Anterior cingulate cortex (tissue), 58 donors: ENCODE data around the gene TMEM132C.

Experiments used
- DNase-seq, 58 donors: peaks; one replicate each; lab custom pipeline; 2025; lab: John Stamatoyannopoulos, UW

TMEM132C gene

GRCh38 chr12:128337431-128338170, 70.6 kb downstream of the TMEM132C start:
- DNase-seq, result no peak

GRCh38 chr12:128338386-128339125, 71.6 kb downstream of the TMEM132C start:
- DNase-seq, result peak in 1 of 58 donors; percentile 32

- DNase-seq, result no peak
Observed at GRCh38 chr12:128339126-128339520, 72.2 kb downstream of the TMEM132C start.

DNA sequence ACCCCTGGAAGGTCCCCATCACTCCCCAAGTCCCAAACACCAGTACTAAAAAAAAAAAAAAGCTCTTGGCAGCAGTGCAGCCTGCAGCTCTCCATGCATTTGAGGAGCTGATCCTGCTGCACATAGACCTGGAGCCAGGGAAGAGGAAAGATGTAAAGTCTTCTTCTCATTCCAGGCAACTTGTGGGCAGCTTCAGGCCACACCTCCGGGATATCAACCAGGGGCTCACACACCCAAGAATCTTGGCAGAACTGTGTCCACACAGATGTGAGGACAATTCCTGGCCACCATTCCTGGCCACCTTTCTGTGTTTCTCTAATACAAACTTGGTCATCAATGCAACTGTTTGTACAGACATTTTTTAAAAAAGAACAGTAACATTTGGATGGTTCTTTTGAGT, 72.7 kb downstream of the TMEM132C start:
- no peak for DNase-seq

- no peak for DNase-seq
Observed at GRCh38 chr12:128353301-128353700, 86.3 kb downstream of the TMEM132C start.

GRCh38 chr12:128356547-128356946, 89.6 kb downstream of the TMEM132C start:
- DNase-seq, result no peak

GRCh38 chr12:128361400-128361995, 94.5 kb downstream of the TMEM132C start:
- no peak for DNase-seq

DNA sequence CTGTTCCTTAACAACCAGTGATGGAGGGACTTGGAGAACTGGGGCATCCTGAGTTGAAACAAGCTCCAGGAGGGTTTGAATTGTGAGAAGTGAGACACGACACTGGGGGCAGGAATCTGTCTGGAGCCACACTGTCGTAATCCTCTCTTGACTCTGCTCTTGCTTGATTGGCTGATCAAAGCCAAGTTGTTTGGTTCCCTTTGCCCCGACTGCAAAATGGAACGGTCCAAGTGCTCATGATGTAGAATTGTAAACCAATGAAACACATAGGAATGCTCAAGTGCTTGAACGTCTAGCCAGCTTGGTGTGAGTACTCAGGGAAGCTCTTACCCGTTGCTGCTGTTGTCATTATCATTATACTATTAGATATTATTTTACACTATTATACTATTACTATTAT, 98.1 kb downstream of the TMEM132C start:
- peak in 8 of 58 donors; percentile 1 to 34 (median 10) for DNase-seq

GRCh38 chr12:128365651-128366231, 98.8 kb downstream of the TMEM132C start:
- peak in 51 of 58 donors; percentile 9 to 71 (median 39) for DNase-seq

DNA sequence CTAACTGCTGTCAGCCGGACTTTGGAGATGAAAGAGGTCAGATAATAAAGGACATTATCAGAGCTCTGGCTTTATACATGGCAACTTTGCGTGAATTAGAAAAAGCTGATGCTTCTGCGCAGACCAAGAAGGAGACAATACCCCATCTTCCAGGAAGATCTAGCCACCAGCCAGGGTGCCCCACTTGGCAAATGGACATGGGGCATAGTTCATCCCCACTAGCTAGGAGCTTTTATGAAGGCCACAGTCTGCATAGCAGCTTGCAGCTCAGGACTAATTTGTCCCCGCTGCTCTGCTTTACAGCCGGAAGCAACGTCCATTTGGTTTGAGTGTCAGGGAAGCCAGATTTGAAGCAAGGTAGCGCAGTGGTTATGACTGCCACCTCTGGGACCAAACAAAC, 101.0 kb downstream of the TMEM132C start:
- no peak for DNase-seq

- peak in 55 of 58 donors; percentile 8 to 83 (median 55) for DNase-seq
Observed at GRCh38 chr12:128381541-128381940, 114.6 kb downstream of the TMEM132C start.

- DNase-seq, result peak in 29 of 58 donors; percentile 8 to 63 (median 33)
Observed at GRCh38 chr12:128381946-128382345, 115.0 kb downstream of the TMEM132C start.

- no peak for DNase-seq
Observed at GRCh38 chr12:128382946-128383345, 116.0 kb downstream of the TMEM132C start.

DNA sequence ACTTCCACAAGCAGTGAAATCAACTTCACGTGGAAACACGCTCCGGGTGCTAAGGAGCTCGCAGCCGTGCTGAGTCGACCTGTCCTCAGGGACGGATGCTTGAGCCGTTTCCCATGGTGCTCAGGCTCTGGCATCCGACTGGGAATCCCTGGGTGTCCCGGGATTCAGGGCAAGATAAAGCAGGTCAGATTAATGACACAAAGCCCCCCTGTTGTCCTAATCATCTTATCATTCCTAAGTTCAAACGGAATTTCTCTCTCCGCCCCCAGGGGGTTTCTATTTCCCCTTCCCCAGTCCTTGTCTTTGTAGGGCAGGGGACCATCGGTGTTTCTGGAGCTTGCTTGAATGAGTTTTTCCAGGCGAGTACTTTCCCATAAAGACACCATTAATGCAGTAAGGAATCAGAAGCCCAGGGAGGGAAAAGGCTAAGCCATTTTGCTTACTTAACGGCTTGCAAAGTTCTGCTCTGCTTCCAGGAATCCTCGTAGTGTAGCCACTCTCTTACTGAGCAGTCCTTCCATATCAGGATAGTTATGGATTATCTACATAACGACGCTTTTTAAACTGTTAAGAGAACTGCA, 116.5 kb downstream of the TMEM132C start:
- DNase-seq, result no peak

- no peak for DNase-seq
Observed at GRCh38 chr12:128385736-128386135, 118.8 kb downstream of the TMEM132C start.

DNA sequence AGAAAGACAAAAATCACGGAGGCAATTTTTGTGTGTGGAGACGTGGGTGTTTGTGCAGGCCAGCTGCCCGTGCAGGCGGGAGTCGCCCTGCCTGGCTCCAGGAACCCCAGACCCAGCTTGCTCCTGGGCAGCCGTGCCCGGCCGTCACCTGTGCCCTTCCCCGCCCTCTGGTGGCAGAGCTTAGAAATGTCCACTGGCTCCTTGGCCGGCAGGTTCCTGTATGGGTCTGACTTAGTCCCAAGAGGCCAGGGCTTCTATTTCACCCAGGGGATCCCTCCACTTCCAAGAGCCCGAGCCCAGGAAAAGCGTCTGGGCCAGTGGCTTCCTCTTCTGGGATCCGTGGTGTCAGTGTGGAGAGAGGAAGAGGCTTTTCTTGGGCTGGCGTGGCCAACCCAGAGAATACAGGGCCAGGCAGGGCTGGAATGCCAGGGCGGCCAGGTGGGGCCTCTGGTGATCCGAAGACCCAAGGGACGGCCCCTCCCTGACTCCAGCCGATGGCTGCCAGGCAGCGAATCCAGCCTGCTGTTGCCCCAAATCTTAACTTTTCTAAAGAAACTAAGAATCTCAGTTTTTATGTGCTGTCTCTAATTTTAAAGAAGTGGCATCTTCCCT, 120.9 kb downstream of the TMEM132C start:
- peak in 46 of 58 donors; percentile 7 to 70 (median 32) for DNase-seq

DNA sequence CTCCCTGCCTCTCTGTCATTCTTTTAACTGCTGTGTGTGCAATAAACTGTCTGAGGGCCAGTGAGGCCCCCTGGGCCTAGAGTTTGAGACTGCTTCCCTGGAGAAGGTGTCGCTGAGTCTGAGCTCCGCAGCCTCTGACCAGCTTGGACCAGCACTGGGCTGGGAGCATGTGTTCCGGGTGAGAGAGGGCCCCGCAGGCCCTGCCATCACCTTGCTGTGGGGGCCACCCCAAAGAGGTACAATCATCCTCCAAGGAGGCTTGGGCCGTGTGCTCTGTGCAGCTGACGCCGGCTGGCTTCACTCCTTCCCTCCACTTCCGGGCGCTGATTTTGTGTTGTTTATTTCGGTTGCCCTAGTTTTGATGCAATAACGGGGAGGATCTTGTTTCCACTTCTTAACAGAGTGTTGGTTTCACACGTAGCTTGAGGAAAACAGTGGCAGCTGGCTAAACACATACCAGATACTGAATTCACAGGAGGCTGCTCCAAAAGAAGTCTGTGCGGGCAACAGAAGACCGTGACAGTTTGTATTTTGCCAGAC, 121.6 kb downstream of the TMEM132C start:
- peak in 12 of 58 donors; percentile 7 to 55 (median 30) for DNase-seq

DNA sequence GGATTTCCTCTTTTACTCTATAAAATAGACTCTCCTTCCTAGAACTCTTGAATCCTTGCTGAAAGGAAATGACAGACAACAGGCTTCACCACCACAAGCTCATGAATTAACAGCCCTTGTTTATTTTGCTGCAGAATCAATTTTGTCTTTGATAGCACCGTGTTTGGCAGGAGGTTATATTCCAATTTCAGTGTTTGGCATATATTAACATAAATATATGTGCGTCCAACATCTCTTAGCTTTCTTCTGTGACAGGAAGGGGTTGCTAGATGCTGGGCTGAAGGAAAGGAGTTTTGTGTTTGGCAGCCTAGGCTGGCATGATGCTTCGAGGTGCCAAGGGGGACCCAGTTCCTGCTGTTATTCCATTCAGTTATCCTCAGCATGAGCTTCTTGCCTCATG, 126.4 kb downstream of the TMEM132C start:
- no peak for DNase-seq

GRCh38 chr12:128394137-128394536, 127.2 kb downstream of the TMEM132C start:
- no peak for DNase-seq

DNA sequence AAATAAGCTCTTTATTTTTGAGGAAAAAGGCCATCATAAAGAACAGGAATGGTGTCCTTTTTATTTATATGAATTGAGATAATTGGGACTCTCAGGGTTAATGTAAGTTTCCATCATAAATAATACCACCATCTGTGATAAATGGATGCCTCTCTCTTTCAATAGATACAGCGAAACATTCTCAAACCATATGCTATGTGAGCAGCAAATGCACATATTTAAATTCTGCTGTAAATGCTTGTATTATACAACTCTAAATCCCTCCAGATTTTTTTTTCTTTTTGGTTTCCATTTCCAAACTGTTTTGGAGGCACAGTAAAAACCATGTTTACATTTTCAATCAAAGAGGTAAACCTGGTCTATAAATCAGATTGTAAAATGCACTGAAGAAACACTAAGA, 132.3 kb downstream of the TMEM132C start:
- no peak for DNase-seq
